ENCODE data around the gene LGALS9C.
"Not testable (repeated sequence)": the region's sequence is repeated elsewhere in the genome, so short reads cannot be mapped to it uniquely, and the experiment has no call there.

The LGALS9C gene

GRCh38 chr17:18478977-18479595, 2.5 kb downstream of the LGALS9C start:
- DNase-seq (ENCODE audit: low read depth), result not testable (repeated sequence)

GRCh38 chr17:18481775-18482174, 5.2 kb downstream of the LGALS9C start:
- not testable (repeated sequence) for DNase-seq (ENCODE audit: low read depth)

GRCh38 chr17:18485936-18486464, 9.4 kb downstream of the LGALS9C start:
- DNase-seq (ENCODE audit: low read depth), result not testable (repeated sequence)

- not testable (repeated sequence) for DNase-seq (ENCODE audit: low read depth)
These were observed 11.0 kb downstream of the LGALS9C start for GRCh38 chr17:18487633-18488032.

- DNase-seq (ENCODE audit: low read depth), result not testable (repeated sequence)
These were observed 12.0 kb downstream of the LGALS9C start for GRCh38 chr17:18488622-18489021.

GRCh38 chr17:18490016-18490415, 13.4 kb downstream of the LGALS9C start:
- DNase-seq (ENCODE audit: low read depth), result not testable (repeated sequence)

GRCh38 chr17:18492712-18493480, 16.3 kb downstream of the LGALS9C start:
- DNase-seq (ENCODE audit: low read depth), result not testable (repeated sequence)

GRCh38 chr17:18494250-18494768, 17.7 kb downstream of the LGALS9C start:
- DNase-seq (ENCODE audit: low read depth), result not testable (repeated sequence)

- not testable (repeated sequence) for DNase-seq (ENCODE audit: low read depth)
These were observed 20.5 kb downstream of the LGALS9C start for GRCh38 chr17:18497044-18497443.

GRCh38 chr17:18499100-18499499, 22.5 kb downstream of the LGALS9C start:
- DNase-seq (ENCODE audit: low read depth), result not testable (repeated sequence)

GRCh38 chr17:18499756-18500155, 23.2 kb downstream of the LGALS9C start:
- not testable (repeated sequence) for DNase-seq (ENCODE audit: low read depth)

- DNase-seq (ENCODE audit: low read depth), result not testable (repeated sequence)
These were observed 23.7 kb downstream of the LGALS9C start for GRCh38 chr17:18500281-18500680.

- DNase-seq (ENCODE audit: low read depth), result not testable (repeated sequence)
These were observed 24.2 kb downstream of the LGALS9C start for GRCh38 chr17:18500816-18501215.

GRCh38 chr17:18503221-18503620, 26.6 kb downstream of the LGALS9C start:
- DNase-seq (ENCODE audit: low read depth), result not testable (repeated sequence)

GRCh38 chr17:18507729-18508128, 31.1 kb downstream of the LGALS9C start:
- DNase-seq (ENCODE audit: low read depth), result not testable (repeated sequence)

GRCh38 chr17:18508667-18509066, 32.1 kb downstream of the LGALS9C start:
- not testable (repeated sequence) for DNase-seq (ENCODE audit: low read depth)

GRCh38 chr17:18521100-18521499, 44.5 kb downstream of the LGALS9C start:
- DNase-seq (ENCODE audit: low read depth), result not testable (repeated sequence)

- not testable (repeated sequence) for DNase-seq (ENCODE audit: low read depth)
These were observed 48.4 kb downstream of the LGALS9C start for GRCh38 chr17:18525015-18525414.

- not testable (repeated sequence) for DNase-seq (ENCODE audit: low read depth)
These were observed 49.7 kb downstream of the LGALS9C start for GRCh38 chr17:18526168-18526800.

- not testable (repeated sequence) for DNase-seq (ENCODE audit: low read depth)
These were observed 50.8 kb downstream of the LGALS9C start for GRCh38 chr17:18527354-18527753.

- DNase-seq (ENCODE audit: low read depth), result not testable (repeated sequence)
These were observed 51.8 kb downstream of the LGALS9C start for GRCh38 chr17:18528435-18528834.

- not testable (repeated sequence) for DNase-seq (ENCODE audit: low read depth)
These were observed 52.4 kb downstream of the LGALS9C start for GRCh38 chr17:18528899-18529500.
